NOMO-1 (cell line): Measurements from ENCODE around the gene XRCC4.

Experiments
- DNase-seq, 2 experiments: peaks; one replicate each; lab custom pipeline; 2025; ENCODE audit not compliant: unreplicated experiment in 2 of 2; lab: John Stamatoyannopoulos, UW

XRCC4 gene

GRCh38 chr5:83169571-83170337 is 92.4 kb downstream of the XRCC4 start:
- DNase-seq, result no peak

- DNase-seq, result no peak
Observed at GRCh38 chr5:83172011-83172410, 94.7 kb downstream of the XRCC4 start.

GRCh38 chr5:83172655-83173054 is 95.3 kb downstream of the XRCC4 start:
- DNase-seq, result no peak

GRCh38 chr5:83173826-83174225 is 96.5 kb downstream of the XRCC4 start:
- DNase-seq, result no peak

GRCh38 chr5:83177803-83178202 is 100.5 kb downstream of the XRCC4 start:
- DNase-seq, result no peak

GRCh38 chr5:83179966-83180365 is 102.6 kb downstream of the XRCC4 start:
- no peak for DNase-seq

GRCh38 chr5:83184534-83184933 is 107.2 kb downstream of the XRCC4 start:
- DNase-seq, result no peak

GRCh38 chr5:83192947-83193346 is 115.6 kb downstream of the XRCC4 start:
- no peak for DNase-seq

- no peak for DNase-seq
Observed at GRCh38 chr5:83197326-83197967, 120.1 kb downstream of the XRCC4 start.

- DNase-seq, result no peak
Observed at GRCh38 chr5:83199126-83199525, 121.8 kb downstream of the XRCC4 start.

- DNase-seq, result no peak
Observed at GRCh38 chr5:83204651-83205050, 127.3 kb downstream of the XRCC4 start.

GRCh38 chr5:83209963-83210362 is 132.6 kb downstream of the XRCC4 start:
- no peak for DNase-seq

- no peak for DNase-seq
Observed at GRCh38 chr5:83219077-83219476, 141.7 kb downstream of the XRCC4 start.

GRCh38 chr5:83219495-83219894 is 142.1 kb downstream of the XRCC4 start:
- DNase-seq, result no peak

- no peak for DNase-seq
Observed at GRCh38 chr5:83220331-83220730, 143.0 kb downstream of the XRCC4 start.

GRCh38 chr5:83222906-83223305 is 145.6 kb downstream of the XRCC4 start:
- DNase-seq, result no peak

GRCh38 chr5:83227611-83228010 is 150.3 kb downstream of the XRCC4 start:
- no peak for DNase-seq

- DNase-seq, result no peak
Observed at GRCh38 chr5:83230511-83230910, 153.2 kb downstream of the XRCC4 start.

GRCh38 chr5:83244516-83244915 is 167.2 kb downstream of the XRCC4 start:
- no peak for DNase-seq

- DNase-seq, result no peak
Observed at GRCh38 chr5:83245037-83245436, 167.7 kb downstream of the XRCC4 start.

- DNase-seq, result no peak
Observed at GRCh38 chr5:83246071-83246470, 168.7 kb downstream of the XRCC4 start.

- DNase-seq, result peak in 1 of 2 experiments; percentile 38
Observed at GRCh38 chr5:83249156-83249555, 171.8 kb downstream of the XRCC4 start.
